GM21717 (cell line): ENCODE results near the gene PLB1.
"Not testable (repeated sequence)": the region's sequence is repeated elsewhere in the genome, so short reads cannot be mapped to it uniquely, and the experiment has no call there.

Experiments used
- ATAC-seq: cut with Tn5 transposase; IDR thresholded peaks from one replicate; pipeline ENCODE4 v1.9.1; 2021; ENCODE audit warnings: mild to moderate bottlenecking, moderate library complexity; ENCODE audit not compliant: unreplicated experiment

PLB1 gene

GRCh38 chr2:28533044-28533680, 37.3 kb downstream of the PLB1 start:
- no peak for ATAC-seq

- no peak for ATAC-seq
Observed at GRCh38 chr2:28534817-28535216, 39.0 kb downstream of the PLB1 start.

GRCh38 chr2:28538134-28538533, 42.3 kb downstream of the PLB1 start:
- no peak for ATAC-seq

GRCh38 chr2:28538652-28539051, 42.8 kb downstream of the PLB1 start:
- no peak for ATAC-seq

DNA sequence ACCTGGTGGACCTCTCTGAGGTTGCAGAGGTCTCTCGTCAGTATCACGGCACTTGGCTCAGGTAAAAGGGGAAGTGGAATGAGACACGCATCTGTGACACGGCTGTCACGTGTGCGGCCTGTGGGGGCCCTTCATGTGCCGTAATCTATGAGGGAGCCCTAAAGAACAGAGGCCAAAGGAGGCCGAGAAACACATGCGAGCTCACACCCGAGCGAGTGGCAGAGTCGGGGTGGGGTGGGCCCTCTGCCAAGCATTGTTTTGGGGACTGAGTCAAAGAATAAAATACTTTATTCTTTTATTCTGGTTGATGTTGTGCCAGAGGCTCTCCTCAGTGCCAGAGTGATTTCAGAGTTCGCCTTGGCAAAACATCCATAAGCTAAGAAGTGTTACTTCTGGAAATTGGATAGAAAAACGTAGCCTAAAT, 43.3 kb downstream of the PLB1 start:
- no peak for ATAC-seq

DNA sequence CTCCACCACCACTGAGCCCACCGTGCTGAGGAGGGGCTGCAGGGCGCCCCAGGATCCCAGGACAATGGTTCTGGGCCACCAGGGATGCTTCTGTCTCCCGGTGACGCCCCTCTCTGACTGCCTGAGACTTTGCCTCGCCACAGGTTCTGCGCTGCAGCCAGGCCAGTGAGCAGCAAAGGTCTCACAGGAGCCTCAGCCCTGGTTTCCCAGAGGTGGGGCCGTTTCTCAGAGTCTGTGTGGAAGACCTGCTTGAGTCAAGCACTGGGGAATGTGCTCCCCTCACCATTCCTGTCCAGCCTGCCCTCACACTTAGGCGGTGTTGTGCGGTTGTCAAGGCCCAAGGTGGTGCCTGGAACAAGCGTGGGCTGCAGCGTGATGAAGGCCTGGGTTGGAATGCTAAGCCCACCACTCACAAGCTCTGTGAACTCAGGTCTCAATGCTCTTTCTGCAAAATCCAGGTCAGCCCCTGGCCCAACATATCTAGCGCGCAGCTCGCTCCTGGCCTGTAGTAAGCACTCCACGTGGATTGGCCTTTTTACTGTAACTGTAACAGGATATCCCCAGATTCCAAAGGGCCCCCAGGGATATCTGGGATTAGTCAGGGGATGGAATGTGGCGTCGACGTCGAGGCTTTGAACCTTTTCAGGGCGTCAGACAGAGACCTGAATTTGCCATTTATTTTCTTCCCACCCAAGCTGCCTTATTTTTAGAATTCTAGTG, 47.6 kb downstream of the PLB1 start:
- no peak for ATAC-seq

DNA sequence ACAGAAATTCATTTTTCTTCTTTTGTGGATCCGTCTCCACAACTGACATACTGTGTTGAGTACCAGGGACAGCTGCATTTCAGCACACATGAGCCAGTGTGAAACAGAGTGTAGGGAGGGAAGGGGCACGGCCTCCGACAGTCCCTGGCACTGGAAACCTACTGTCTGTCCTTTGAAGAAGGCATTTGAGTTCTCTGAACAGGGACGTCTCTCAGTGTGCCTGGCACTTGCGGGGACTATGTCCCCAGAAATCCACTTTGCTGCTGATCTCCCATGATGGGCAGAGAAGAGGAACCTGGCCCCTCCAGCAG, 48.1 kb downstream of the PLB1 start:
- no peak for ATAC-seq

- ATAC-seq: no peak
Observed at GRCh38 chr2:28544405-28544921, 48.6 kb downstream of the PLB1 start.

DNA sequence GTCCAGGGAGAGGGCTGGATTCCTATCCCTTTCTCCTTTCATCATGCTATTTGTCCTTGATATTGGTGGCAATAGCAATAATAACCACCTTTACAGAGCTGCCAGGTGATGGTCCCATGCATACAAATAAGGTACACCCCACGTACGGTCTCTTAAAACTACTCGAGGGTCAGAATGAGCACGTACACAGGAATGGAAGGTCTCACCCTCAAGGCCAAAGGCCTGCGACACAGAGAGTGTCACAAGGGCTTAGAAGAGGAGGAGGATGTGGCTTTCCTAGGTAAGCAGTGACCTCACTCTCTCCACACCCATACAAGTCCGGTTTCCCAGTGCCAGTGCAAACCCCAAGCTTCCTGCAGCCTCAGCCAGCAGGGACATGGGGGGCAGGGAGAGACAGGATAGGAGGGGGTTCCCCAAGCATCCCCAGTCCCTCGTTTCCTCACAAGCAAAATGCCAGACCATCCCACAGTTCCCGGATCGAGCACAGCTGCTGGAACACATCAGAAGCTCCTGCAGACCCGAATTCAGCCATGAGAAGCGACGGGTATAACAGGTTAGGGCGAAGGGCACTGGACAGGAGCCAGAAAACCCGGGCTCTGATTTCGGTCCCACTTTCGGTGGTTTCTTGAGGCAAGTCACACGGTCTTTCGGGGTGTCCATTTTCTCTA, 49.2 kb downstream of the PLB1 start:
- ATAC-seq: no peak

DNA sequence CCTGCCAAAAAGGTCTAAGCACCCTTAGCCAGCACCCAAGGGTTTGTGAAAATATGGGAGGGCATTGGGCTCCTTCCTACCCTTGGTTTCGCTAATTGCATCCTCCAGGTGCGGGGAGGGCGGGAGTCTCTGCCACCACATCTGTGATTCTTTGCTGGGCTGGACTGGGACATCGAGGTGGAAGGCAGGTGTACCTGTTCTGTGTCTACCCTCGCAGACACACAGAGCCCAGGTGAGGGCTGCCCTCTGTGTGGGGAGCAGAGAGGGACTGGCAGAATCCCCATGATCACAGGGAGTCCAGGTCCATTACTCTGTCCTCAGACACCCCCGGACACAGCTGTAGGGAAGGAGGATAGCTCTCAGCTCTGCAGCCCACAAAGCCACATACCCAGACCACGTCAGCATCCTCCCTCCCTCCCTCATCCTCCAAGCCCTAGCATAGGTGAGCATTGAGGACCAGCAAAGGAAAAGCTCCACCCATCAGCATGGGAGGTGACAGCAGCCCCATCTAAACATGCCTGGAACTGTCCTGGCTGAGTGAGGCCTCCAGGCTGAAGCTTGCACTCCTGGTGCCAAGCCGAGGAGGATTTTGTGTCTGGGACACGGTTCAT, 49.8 kb downstream of the PLB1 start:
- ATAC-seq: no peak

- no peak for ATAC-seq
Observed at GRCh38 chr2:28546242-28546641, 50.4 kb downstream of the PLB1 start.

DNA sequence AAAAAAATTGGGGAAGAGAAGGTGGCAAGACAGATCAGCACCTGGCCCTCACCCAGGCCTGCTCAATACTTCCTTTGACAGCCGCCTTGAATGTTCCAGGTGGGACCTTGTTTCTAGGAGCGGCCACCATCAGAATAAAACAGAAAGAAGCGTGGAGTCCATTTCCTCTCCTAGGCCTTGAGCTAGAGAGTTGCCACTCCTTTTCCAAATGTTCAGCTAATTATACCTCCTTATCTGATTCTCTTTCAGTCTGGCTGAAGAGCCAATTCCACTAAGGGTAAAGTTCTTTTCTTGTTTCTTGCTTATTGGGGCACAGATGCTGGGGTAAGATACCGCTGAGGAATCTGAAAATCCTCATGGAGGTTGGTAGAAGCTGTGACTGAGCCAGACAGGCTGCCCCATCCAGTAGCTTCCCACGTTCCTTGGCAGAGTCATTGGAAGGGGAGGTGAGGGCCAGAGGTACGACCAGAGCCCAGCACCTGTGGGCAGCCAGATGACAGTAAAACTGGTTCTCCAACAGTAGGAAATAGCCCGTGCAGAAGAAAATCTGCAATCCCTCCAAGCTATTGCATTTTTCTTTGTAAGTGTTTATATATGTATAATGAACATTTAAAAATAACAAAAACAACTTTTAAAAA, 51.5 kb downstream of the PLB1 start:
- ATAC-seq: no peak

DNA sequence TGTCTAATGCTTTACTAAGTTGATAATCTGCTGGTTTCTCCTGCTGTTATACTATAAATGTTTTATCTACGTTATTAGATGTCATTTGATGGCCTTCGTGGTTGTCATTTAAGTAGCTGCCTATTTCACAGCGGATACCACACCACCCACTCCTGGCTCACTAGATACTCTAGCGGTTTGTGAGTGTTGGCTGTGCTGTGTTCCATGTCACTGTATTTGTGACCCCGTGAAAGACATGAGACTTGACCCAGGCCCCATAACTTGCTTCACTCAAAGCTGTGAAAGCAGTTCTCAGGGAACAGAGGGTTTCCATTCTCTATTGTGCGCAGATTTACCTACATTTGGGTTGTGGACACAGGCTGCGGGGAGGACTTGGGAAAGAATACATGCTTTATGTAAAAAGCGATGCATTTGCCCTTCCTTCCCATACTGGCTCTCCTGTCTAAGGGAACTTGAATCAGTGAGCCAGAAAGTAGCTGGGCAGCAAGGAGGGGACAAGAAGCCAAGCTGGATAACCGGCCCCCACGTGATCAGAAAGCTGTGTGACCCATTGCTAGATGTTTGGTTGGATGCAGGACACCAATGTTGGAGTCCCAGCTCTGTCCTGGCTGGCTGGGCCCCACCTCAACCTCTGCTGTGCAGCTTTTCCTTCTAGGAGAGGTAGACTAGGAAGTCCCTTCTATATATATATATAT, 52.2 kb downstream of the PLB1 start:
- ATAC-seq: no peak

GRCh38 chr2:28550345-28550744, 54.5 kb downstream of the PLB1 start:
- not testable (repeated sequence) for ATAC-seq

DNA sequence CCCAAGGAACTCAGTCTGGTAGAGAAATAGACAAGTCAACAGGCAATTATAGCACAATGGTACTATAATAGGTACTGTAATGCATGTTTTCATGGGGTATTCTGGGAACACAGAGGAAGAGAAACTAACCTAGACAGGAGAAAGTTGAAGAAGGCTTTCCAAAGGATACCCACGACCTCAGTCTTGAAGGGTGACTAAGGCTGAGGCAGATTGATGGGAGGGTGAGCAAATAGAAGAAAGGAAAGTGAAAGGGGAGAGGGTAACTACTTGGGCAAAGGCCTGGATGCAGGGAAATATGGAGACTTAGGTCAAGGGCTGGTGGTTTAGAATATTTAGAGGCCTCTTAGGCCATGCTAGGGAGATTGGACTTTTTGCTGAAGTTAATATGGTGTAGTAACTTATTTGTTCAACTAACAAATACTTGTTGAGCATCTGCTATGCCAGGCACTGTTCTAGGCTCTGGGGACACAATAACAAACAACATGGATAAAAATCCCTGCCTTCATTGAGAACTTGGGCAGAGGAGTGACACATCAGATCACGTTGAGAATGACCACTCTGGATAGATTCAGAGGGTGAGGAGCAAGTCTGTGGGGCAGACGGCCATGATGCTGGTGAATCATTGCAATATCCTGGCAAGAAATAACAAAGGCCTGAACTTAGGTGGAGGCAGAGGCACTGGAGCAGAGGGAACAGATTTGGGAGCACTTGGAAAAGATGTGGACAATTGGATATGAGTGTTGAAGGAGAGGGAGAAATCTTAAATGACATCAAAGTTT, 56.4 kb downstream of the PLB1 start:
- ATAC-seq: no peak

- ATAC-seq: no peak
Observed at GRCh38 chr2:28556303-28556702, 60.4 kb downstream of the PLB1 start.

- ATAC-seq: no peak
Observed at GRCh38 chr2:28557389-28558131, 61.7 kb downstream of the PLB1 start.

DNA sequence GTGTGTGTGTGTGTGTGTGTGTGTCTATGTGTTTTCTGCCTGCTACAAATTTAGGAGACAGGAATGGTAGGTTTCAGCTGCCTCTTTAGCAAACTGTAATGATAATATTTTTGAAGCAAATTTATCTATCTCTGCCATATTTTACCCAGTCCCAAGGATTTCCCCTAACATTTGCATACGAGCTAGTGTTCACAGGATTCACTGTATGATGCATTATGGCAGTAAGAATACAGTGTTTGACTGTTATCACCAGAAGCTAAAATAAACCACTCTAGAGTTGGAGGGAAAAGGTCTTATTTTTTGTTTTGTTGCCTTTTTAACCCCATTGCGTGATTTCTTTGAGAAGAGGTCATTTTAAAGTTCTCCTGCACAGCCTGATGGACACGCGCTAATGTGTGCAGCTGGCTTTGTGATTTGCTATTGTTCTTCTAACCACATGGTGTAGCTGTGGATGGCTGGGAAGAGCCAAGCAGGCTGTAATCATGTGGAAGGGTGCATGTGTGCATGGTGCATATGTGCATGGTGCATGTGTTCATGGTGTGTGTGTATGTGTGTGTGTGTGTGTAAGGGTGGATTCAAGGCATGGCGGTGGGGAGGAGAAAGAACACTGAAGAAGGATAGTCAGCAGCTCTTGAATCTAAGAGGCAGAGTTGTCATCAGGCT, 62.4 kb downstream of the PLB1 start:
- ATAC-seq: no peak

GRCh38 chr2:28558918-28559317, 63.1 kb downstream of the PLB1 start:
- ATAC-seq: no peak
